Adrenal gland (tissue), 5 donors: Measurements from ENCODE around the gene WDFY4.

ENCODE experiments used
- CTCF ChIP-seq, 6 experiments: fragments of 450-650 bp in 4 of 6; fragments of 200-600 bp in 2 of 6; sonication (generic) in 1 of 6; IDR thresholded peaks; 1 replicate in 5 of 6; 2 replicates in 1 of 6; pipeline versions ENCODE4 v1.5.1 to v1.8.0; 2016 to 2021; ENCODE audit warnings: antibody characterized with exemption in 6 of 6, mild to moderate bottlenecking in 2 of 6, moderate library complexity in 1 of 6
- POLR2A ChIP-seq, 2 donors: fragments of 450-650 bp; IDR thresholded peaks; one replicate each; pipeline ENCODE4 v1.6.1; 2017; ENCODE audit warnings: antibody characterized with exemption in 2 of 2, mild to moderate bottlenecking in 2 of 2, moderate library complexity in 1 of 2
- donor health status: DM: no; HTN: no; CAD: no.

GRCh38 chr10:48811917-48812316 is 127.2 kb downstream of the WDFY4 start:
- TF ChIP-seq CTCF (IDR thresholded peaks at IDR 0.05) (no peak), POLR2A (IDR thresholded peaks at IDR 0.05) (no peak)
